H1 (cell line): ENCODE results near the gene CD247. TPM values are rescaled to one million over a fixed set of nuclear protein-coding genes. Genes with fewer than 3 reads are reported as not detected.

Source experiments
- CTCF ChIA-PET: fragments of 300-600 bp; sonication (Branson Sonifier 250); formaldehyde crosslinking; loops from one replicate; lab custom pipeline; 2021; ENCODE audit not compliant: partially characterized antibody; lab: Charles Lee
- POLR2A ChIA-PET: fragments of 300-600 bp; sonication (Branson Sonifier 250); formaldehyde crosslinking; loops from one replicate; lab custom pipeline; 2021; ENCODE audit warnings: inconsistent platforms; ENCODE audit not compliant: partially characterized antibody; lab: Charles Lee
- DNase-seq, 2 experiments: peaks; one replicate each; pipeline versions ENCODE4 v3.0.0 to v3.0.0-alpha.2; 2010 to 2022; ENCODE audit warnings: low spot score in 2 of 2, low read depth in 1 of 2, mixed read lengths in 1 of 2
- FAIRE-seq: peaks from 2 replicates; lab custom pipeline; 2011; peaks lifted over from hg19 to GRCh38; lab: Jason Lieb, UNC
- H2AFZ ChIP-seq: 2 replicates; pipeline ENCODE4 v1.8.1; 2012; ENCODE audit warnings: low read length, inconsistent platforms
- H2AK5ac ChIP-seq: 2 replicates; pipeline ENCODE4 v1.6.1; 2013; ENCODE audit warnings: low read depth, low read length
- H2BK120ac ChIP-seq: replicated peaks from 2 replicates; pipeline ENCODE3; 2013; ENCODE audit warnings: low read depth, low read length, inconsistent platforms
- H2BK12ac ChIP-seq: 2 replicates; pipeline ENCODE4 v1.6.1; 2013; ENCODE audit warnings: low read depth, low read length
- H2BK15ac ChIP-seq: 2 replicates; pipeline ENCODE4 v1.6.1; 2013; ENCODE audit warnings: low read length
- H2BK20ac ChIP-seq: 2 replicates; pipeline ENCODE4 v1.6.1; 2013; ENCODE audit warnings: low read length
- H2BK5ac ChIP-seq: 2 replicates; pipeline ENCODE4 v1.6.1; 2013; ENCODE audit warnings: low read depth, low read length
- H3K14ac ChIP-seq: 2 replicates; pipeline ENCODE4 v1.6.1; 2013; ENCODE audit warnings: inconsistent platforms; ENCODE audit not compliant: insufficient read length
- H3K18ac ChIP-seq: 2 replicates; pipeline ENCODE4 v1.6.1; 2013; ENCODE audit warnings: low read length; ENCODE audit errors: extremely low read depth
- H3K23ac ChIP-seq: 2 replicates; pipeline ENCODE4 v1.6.1; 2013; ENCODE audit warnings: inconsistent platforms; ENCODE audit not compliant: insufficient read length
- H3K23me2 ChIP-seq: 2 replicates; pipeline ENCODE4 v1.6.1; 2013; ENCODE audit warnings: low read depth, low read length
- H3K27ac ChIP-seq: 2 replicates; pipeline ENCODE4 v1.6.1; 2011; ENCODE audit warnings: low read depth, low read length, inconsistent platforms
- H3K27me3 ChIP-seq, 4 experiments: replicated peaks in 1 of 4; 1 replicate in 1 of 4; 2 replicates in 3 of 4; pipeline versions ENCODE4 v1.6.1 to v1.8.1; 2011 to 2013; ENCODE audit warnings: low read length in 3 of 4, mild to moderate bottlenecking in 3 of 4, inconsistent platforms in 2 of 4, mixed read lengths in 2 of 4, moderate library complexity in 1 of 4; ENCODE audit not compliant: control insufficient read depth in 3 of 4, insufficient read depth in 3 of 4; ENCODE audit errors: extremely low read depth in 1 of 4
- H3K36me3 ChIP-seq, 4 experiments: 2 replicates each; pipeline versions ENCODE4 v1.6.1 to v1.8.1; 2011 to 2013; ENCODE audit warnings: mild to moderate bottlenecking in 4 of 4, low read length in 3 of 4, moderate library complexity in 2 of 4, control low read depth in 1 of 4, inconsistent platforms in 1 of 4; ENCODE audit not compliant: insufficient read depth in 4 of 4, control insufficient read depth in 2 of 4
- H3K4ac ChIP-seq: replicated peaks from 2 replicates; pipeline ENCODE3; 2013; ENCODE audit warnings: low read length, low read depth, mixed read lengths, inconsistent platforms; ENCODE audit not compliant: insufficient read length
- H3K4me1 ChIP-seq, 4 experiments: replicated peaks in 1 of 4; 1 replicate in 1 of 4; 2 replicates in 3 of 4; pipeline versions ENCODE4 v1.6.1 to v1.8.1; 2011 to 2013; ENCODE audit warnings: low read length in 3 of 4, inconsistent platforms in 2 of 4, mixed read lengths in 1 of 4; ENCODE audit not compliant: insufficient read depth in 4 of 4, control insufficient read depth in 3 of 4
- H3K4me2 ChIP-seq, 2 experiments: 2 replicates each; pipeline versions ENCODE4 v1.6.1 to v1.8.1; 2011 to 2013; ENCODE audit warnings: low read depth in 2 of 2, low read length in 2 of 2, control low read depth in 1 of 2, inconsistent platforms in 1 of 2, mild to moderate bottlenecking in 1 of 2; ENCODE audit not compliant: insufficient read depth in 1 of 2
- H3K4me3 ChIP-seq, 4 experiments: fragments of 200-600, 300-600 bp in 1 of 4; sonication (generic), shearing (Covaris generic), sonication (Bioruptor Twin) in 1 of 4; 2 replicates each; pipeline versions ENCODE4 v1.5.1 to v1.8.1; 2011 to 2016; ENCODE audit warnings: low read length in 4 of 4, low read depth in 3 of 4, control low read depth in 2 of 4, inconsistent platforms in 2 of 4, mild to moderate bottlenecking in 2 of 4, mixed read lengths in 1 of 4, moderate library complexity in 1 of 4; ENCODE audit not compliant: insufficient read depth in 2 of 4; ENCODE audit errors: extremely low read depth in 1 of 4
- H3K56ac ChIP-seq: replicated peaks from 2 replicates; pipeline ENCODE3; 2013; ENCODE audit warnings: low read depth, mild to moderate bottlenecking, mixed read lengths, low read length, inconsistent platforms; ENCODE audit not compliant: insufficient read length
- H3K79me1 ChIP-seq: 2 replicates; pipeline ENCODE4 v1.6.1; 2013; ENCODE audit warnings: low read depth, low read length, control low read depth
- H3K79me2 ChIP-seq, 2 experiments: 2 replicates each; pipeline versions ENCODE4 v1.6.1 to v1.8.1; 2012 to 2013; ENCODE audit warnings: low read length in 2 of 2, mild to moderate bottlenecking in 2 of 2, inconsistent platforms in 1 of 2; ENCODE audit not compliant: insufficient read depth in 2 of 2, control insufficient read depth in 1 of 2
- H3K9ac ChIP-seq, 4 experiments: replicated peaks in 1 of 4; 1 replicate in 1 of 4; 2 replicates in 3 of 4; pipeline versions ENCODE4 v1.6.1 to v1.8.1; 2011 to 2013; ENCODE audit warnings: low read depth in 3 of 4, low read length in 3 of 4, control low read depth in 2 of 4, mild to moderate bottlenecking in 2 of 4, moderate library complexity in 2 of 4, inconsistent platforms in 1 of 4; ENCODE audit errors: extremely low read depth in 1 of 4
- H3K9me3 ChIP-seq, 2 experiments: 2 replicates each; pipeline versions ENCODE4 v1.6.1 to v1.8.1; 2012 to 2013; ENCODE audit warnings: mild to moderate bottlenecking in 2 of 2, moderate library complexity in 2 of 2, control low read depth in 1 of 2, inconsistent platforms in 1 of 2, low read depth in 1 of 2, low read length in 1 of 2, mixed read lengths in 1 of 2; ENCODE audit not compliant: insufficient read depth in 2 of 2
- H4K20me1 ChIP-seq, 2 experiments: replicated peaks in 1 of 2; 2 replicates each; pipeline versions ENCODE3 to v1.8.1; 2011 to 2013; ENCODE audit warnings: inconsistent platforms in 2 of 2, low read length in 2 of 2, mild to moderate bottlenecking in 1 of 2; ENCODE audit not compliant: insufficient read depth in 2 of 2, control insufficient read depth in 1 of 2
- H4K5ac ChIP-seq: 2 replicates; pipeline ENCODE4 v1.6.1; 2013; ENCODE audit warnings: low read length, low read depth, mixed read lengths, inconsistent platforms; ENCODE audit not compliant: insufficient read length
- H4K8ac ChIP-seq: 2 replicates; pipeline ENCODE4 v1.8.0; 2013; ENCODE audit warnings: mild to moderate bottlenecking, moderate library complexity, low read length, inconsistent platforms; ENCODE audit not compliant: insufficient read depth; ENCODE audit errors: extremely low read depth
- H4K91ac ChIP-seq: replicated peaks from 2 replicates; pipeline ENCODE3; 2013; ENCODE audit warnings: low read length, mixed read lengths, inconsistent platforms; ENCODE audit not compliant: insufficient read length
- ATF2 ChIP-seq: IDR thresholded peaks from 2 replicates; pipeline ENCODE4 v1.6.1; 2012; ENCODE audit warnings: low read length, inconsistent platforms
- ATF3 ChIP-seq: IDR thresholded peaks from 2 replicates; pipeline ENCODE4 v1.6.1; 2011; ENCODE audit warnings: low read depth, mild to moderate bottlenecking, low read length; ENCODE audit not compliant: insufficient read depth
- BCL11A ChIP-seq, 2 experiments: IDR thresholded peaks; one replicate each; pipeline ENCODE4 v1.6.1; 2011; ENCODE audit warnings: low read depth in 2 of 2, low read length in 2 of 2, mild to moderate bottlenecking in 2 of 2
- GTF2F1 ChIP-seq: IDR thresholded peaks from 2 replicates; pipeline ENCODE4 v1.6.1; 2012; ENCODE audit warnings: low read depth, low read length, improper control_type of control experiment, borderline replicate concordance
- HDAC6 ChIP-seq: IDR thresholded peaks from one replicate; pipeline ENCODE4 v1.7.1; 2012; ENCODE audit warnings: low read depth, mild to moderate bottlenecking, inconsistent platforms, low read length, moderate library complexity
- SAP30 ChIP-seq: fragments of 300-600 bp; sonication (generic); IDR thresholded peaks from 2 replicates; pipeline ENCODE4 v1.7.1; 2012; ENCODE audit warnings: low read length, moderate library complexity, mild to moderate bottlenecking, inconsistent platforms; ENCODE audit not compliant: insufficient read depth, insufficient replicate concordance
- SUZ12 ChIP-seq: fragments of 200-600 bp; sonication (generic); IDR thresholded peaks from 2 replicates; pipeline ENCODE4 v1.6.1; 2012; ENCODE audit warnings: mild to moderate bottlenecking, inconsistent platforms, low read length, moderate library complexity, mixed read lengths
- USF2 ChIP-seq: IDR thresholded peaks from 2 replicates; pipeline ENCODE4 v1.6.1; 2011; ENCODE audit warnings: low read length, improper control_type of control experiment
- WGBS, 2 experiments: shearing (Covaris generic) in 1 of 2; methylation state at CpG; one replicate each; pipeline versions ENCODE4 v1.1.6 to v1.1.7; 2013 to 2015; ENCODE audit warnings: low lambda C conversion rate in 2 of 2, mixed read lengths in 2 of 2, inconsistent platforms in 1 of 2, low coverage in 1 of 2, missing lambda C conversion rate in 1 of 2; ENCODE audit not compliant: insufficient replicate concordance in 2 of 2, insufficient coverage in 1 of 2, insufficient read length in 1 of 2; ENCODE audit errors: extremely low coverage in 1 of 2, missing lambda C conversion rate in 1 of 2; 5-methylcytosine and 5-hydroxymethylcytosine counted together
- polyA plus RNA-seq, 7 experiments: library from polyadenylated mRNA; depleted of rRNA in 3 of 7; stranded (reverse) in 5 of 7; unstranded in 2 of 7; fragments of >200 nt in 5 of 7; fragments of 200-250 nt in 2 of 7; gene quantifications; 1 replicate in 5 of 7; 2 replicates in 1 of 7; 4 replicates in 1 of 7; pipeline versions ENCODE4 v1.2.1 to v1.2.3, GENCODE V29; 2011 to 2013; ENCODE audit warnings: missing spikeins in 2 of 7, mixed read lengths in 2 of 7
- total RNA-seq: library from RNA; stranded (reverse); fragmentation: NEBNext Ultra II Directional; extraction: Animal tissue kit (Norgen Biotek cat#: 25700); gene quantifications from 2 replicates; pipeline ENCODE4 v1.2.1, GENCODE V29; 2021

CD247 gene
- total and polyA plus RNA-seq, 2 of the 8 experiments (the other 6 are each of a cell fraction or from before 2014, with no cell fraction given) = 2.0 to 2.2 TPM

- H2BK20ac ChIP-seq = no peak overlapping the region
- H3K18ac ChIP-seq = no peak overlapping the region
- H3K23ac ChIP-seq = no peak overlapping the region
- no peak overlapping the region for H4K91ac ChIP-seq
- 38% methylated on average over 4 of the region's 4 CpGs; no CpG with 5 or more reads in 1 of the 2 experiments for WGBS, 2 experiments
- no peak overlapping the region; the same call in 1 of the 2 replicates for H2BK12ac ChIP-seq
- no peak overlapping the region for H3K4me3 ChIP-seq
- no peak overlapping the region for H4K8ac ChIP-seq
- DNase-seq (peak in 1 of 2 experiments; percentile 46), FAIRE-seq (no peak)
- H3K23me2 ChIP-seq = no peaks in the 10 kb centered on the region
- no peak overlapping the region for H2BK15ac ChIP-seq
- peaks cover 0 to 2% (median 0%) of the 10 kb centered on the region in 4 experiments; a peak in 1 of 7 replicates for H3K27me3 ChIP-seq
- H3K27ac ChIP-seq = no peak overlapping the region
- ChIA-PET CTCF (interaction anchor here (0.8 to 1.8 kb wide), 5 partner anchors 9 to 48 kb away, joined by 3 to 5 read pairs (median 3); no protein-coding TSS in a partner anchor), POLR2A (no interaction called here)
- H3K79me2 ChIP-seq = no peaks in the 10 kb centered on the region
- H2AFZ ChIP-seq = no peak overlapping the region
- H3K56ac ChIP-seq = no peak overlapping the region
- no peak overlapping the region for H2BK120ac ChIP-seq
- no peak overlapping the region for H2BK5ac ChIP-seq
- TF ChIP-seq ATF2 (no peak), SUZ12 (no peak), SAP30 (no peak), GTF2F1 (no peak), BCL11A (IDR thresholded peaks at IDR 0.05; ENCODE audit: low read depth in 2 of 2, low read length in 2 of 2) (no peak), USF2 (no peak), HDAC6 (no peak), ATF3 (no peak)
- H3K79me1 ChIP-seq = no peaks in the 10 kb centered on the region
- no peak overlapping the region for H4K5ac ChIP-seq
- H2AK5ac ChIP-seq = no peak overlapping the region
- peaks cover 4 to 12% (median 9%) of the 10 kb centered on the region in 4 experiments; a peak in 5 of 7 replicates for H3K4me1 ChIP-seq
- H3K9ac ChIP-seq = no peak overlapping the region
- H4K20me1 ChIP-seq = no peaks in the 10 kb centered on the region
- H3K36me3 ChIP-seq = no peaks in the 10 kb centered on the region
- no peak overlapping the region for H3K14ac ChIP-seq
- H3K4ac ChIP-seq = no peak overlapping the region
- peak overlapping the region in 1 of 2 experiments; percentile 28; a peak in 1 of 4 replicates for H3K4me2 ChIP-seq
- no peaks in the 10 kb centered on the region for H3K9me3 ChIP-seq
Measured at GRCh38 chr1:167502719-167503462, 15.4 kb downstream of the CD247 start.
